ENCODE results near the gene COL25A1.

COL25A1 gene

DNA sequence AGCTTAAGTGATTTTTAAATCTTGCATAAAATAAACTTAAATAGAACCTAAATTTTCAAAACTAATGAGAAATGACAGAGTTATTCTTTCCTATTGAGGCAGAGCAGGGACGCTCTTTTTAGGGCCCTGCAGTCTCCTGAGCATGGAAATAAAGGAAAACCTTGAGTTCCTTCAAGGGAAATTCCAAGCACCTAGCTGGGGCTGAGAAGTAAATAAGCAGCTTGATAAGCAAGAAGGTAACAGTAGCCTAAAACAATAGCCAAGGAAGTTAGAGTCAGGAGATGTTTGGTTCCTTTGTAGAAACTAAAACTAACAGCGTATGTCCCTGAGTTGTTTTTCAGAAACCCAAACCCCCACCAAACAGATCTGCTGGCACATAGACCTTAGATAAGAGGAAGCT lies 174.6 kb downstream of the COL25A1 start:
- DNase-seq (ENCODE audit: low spot score), result no peak
- in situ Hi-C loops (cut with MboI; ENCODE audit: low sequenced_read_pairs, unreplicated experiment), result no loop called here
- TF ChIP-seq, protein P1, sequence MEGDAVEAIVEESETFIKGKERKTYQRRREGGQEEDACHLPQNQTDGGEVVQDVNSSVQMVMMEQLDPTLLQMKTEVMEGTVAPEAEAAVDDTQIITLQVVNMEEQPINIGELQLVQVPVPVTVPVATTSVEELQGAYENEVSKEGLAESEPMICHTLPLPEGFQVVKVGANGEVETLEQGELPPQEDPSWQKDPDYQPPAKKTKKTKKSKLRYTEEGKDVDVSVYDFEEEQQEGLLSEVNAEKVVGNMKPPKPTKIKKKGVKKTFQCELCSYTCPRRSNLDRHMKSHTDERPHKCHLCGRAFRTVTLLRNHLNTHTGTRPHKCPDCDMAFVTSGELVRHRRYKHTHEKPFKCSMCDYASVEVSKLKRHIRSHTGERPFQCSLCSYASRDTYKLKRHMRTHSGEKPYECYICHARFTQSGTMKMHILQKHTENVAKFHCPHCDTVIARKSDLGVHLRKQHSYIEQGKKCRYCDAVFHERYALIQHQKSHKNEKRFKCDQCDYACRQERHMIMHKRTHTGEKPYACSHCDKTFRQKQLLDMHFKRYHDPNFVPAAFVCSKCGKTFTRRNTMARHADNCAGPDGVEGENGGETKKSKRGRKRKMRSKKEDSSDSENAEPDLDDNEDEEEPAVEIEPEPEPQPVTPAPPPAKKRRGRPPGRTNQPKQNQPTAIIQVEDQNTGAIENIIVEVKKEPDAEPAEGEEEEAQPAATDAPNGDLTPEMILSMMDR (IDR thresholded peaks at IDR 0.05; ENCODE audit: borderline replicate concordance, control extremely low read depth, extremely low read depth, insufficient read depth, missing control alignments), result no peak

DNA sequence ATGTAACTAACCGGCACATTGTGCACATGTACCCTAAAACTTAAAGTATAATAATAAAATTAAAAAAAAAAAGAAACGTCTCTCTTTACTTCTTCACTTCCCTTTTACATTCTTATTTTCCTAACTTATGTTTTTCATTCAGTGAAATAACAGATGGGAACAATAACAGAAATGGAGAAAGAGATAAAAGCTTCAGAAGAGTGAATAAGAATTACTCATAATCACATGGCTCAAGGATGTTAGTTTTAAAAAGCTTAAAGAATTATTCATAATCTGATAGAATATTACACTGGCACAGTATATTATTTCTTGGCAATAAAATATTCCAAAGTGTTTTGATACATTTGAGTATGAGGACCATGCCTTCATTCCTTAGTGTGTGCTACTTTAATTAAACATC lies 175.6 kb downstream of the COL25A1 start:
- no peak for DNase-seq (ENCODE audit: low spot score)
- TF ChIP-seq, protein P1 (IDR thresholded peaks at IDR 0.05; ENCODE audit: borderline replicate concordance, control extremely low read depth, extremely low read depth, insufficient read depth, missing control alignments), result no peak
- in situ Hi-C loops (cut with MboI; ENCODE audit: low sequenced_read_pairs, unreplicated experiment), result no loop called here

DNA sequence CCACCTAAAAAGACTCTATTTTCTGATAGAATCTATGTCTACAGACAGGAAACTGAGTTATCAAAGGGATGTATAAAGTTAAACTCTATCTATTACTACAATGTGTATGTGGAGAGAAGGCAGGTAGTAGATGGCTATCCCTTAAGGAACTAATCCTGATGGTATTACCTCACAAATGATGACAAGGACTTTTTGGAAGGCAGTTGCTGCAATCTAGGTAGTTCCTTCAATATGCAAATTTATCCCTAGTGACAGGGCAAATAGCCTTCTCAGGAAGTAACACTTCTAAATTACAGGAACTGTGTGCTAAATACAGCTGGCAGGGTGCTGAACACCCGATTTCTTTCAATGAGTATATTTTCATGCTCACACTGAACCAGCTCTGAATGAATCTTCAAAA lies 177.4 kb downstream of the COL25A1 start:
- no peak for DNase-seq (ENCODE audit: low spot score)
- in situ Hi-C loops (cut with MboI; ENCODE audit: low sequenced_read_pairs, unreplicated experiment), result no loop called here
- TF ChIP-seq, protein P1 (IDR thresholded peaks at IDR 0.05; ENCODE audit: borderline replicate concordance, control extremely low read depth, extremely low read depth, insufficient read depth, missing control alignments), result no peak

DNA sequence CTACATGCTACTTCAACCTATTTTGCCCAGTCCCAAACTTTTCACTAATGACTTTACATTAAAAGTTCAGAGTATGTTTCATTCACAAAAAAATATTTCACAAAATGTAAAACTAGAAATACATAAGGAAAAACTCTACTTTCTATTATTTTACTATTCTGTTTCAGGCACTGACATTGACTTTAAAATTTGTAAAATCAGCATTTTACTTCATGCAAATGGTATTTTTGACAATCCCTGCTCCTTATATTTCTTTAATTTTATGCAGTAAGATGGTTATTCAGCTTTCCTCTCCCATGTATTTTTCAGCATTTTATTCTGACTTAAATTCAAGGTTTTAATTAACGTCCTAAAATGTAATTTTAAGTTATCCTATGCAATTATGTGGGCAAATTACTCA lies 178.5 kb downstream of the COL25A1 start:
- in situ Hi-C loops (cut with MboI; ENCODE audit: low sequenced_read_pairs, unreplicated experiment), result no loop called here
- TF ChIP-seq, protein P1 (IDR thresholded peaks at IDR 0.05; ENCODE audit: borderline replicate concordance, control extremely low read depth, extremely low read depth, insufficient read depth, missing control alignments), result no peak
- DNase-seq (ENCODE audit: low spot score), result no peak

DNA sequence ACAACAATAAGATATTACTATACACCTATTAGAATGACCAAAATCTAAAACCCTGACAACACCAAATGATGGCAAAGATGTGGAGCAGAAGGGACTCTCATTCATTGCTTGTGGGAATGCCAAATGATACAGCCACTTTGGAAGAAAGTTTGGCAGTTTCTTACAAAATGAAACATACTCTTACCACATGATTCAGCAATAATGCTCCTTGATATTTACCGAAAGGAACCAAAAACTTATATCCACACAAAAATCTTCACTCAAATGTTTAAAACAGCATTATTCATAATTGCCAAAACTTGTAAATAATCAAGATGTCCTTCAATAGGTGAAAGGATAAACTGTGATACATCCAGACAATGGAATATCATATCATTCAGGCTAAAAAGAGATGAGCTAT lies 180.9 kb downstream of the COL25A1 start:
- TF ChIP-seq, protein P1 (IDR thresholded peaks at IDR 0.05; ENCODE audit: borderline replicate concordance, control extremely low read depth, extremely low read depth, insufficient read depth, missing control alignments), result no peak
- in situ Hi-C loops (cut with MboI; ENCODE audit: low sequenced_read_pairs, unreplicated experiment), result no loop called here
- DNase-seq (ENCODE audit: low spot score), result no peak

DNA sequence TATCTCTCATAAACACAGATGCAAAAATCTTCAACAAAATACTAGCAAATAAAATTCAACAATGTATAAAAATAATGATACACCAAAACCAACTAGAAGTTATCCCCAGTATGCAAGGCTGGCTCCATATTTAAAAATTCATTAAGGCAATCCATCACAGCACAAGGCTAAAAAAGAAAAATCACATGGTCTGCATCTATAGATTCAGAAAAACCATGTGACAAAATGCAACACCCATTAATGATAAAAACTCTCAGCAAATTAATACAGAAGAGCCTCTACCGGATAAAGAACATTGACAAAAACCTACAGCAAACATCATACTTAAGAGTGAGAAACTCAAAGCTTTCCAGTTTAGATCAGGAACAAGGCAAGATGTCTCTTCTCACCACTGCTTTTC lies 182.6 kb downstream of the COL25A1 start:
- no peak for DNase-seq (ENCODE audit: low spot score)
- TF ChIP-seq, protein P1 (IDR thresholded peaks at IDR 0.05; ENCODE audit: borderline replicate concordance, control extremely low read depth, extremely low read depth, insufficient read depth, missing control alignments), result no peak
- in situ Hi-C loops (cut with MboI; ENCODE audit: low sequenced_read_pairs, unreplicated experiment), result no loop called here

DNA sequence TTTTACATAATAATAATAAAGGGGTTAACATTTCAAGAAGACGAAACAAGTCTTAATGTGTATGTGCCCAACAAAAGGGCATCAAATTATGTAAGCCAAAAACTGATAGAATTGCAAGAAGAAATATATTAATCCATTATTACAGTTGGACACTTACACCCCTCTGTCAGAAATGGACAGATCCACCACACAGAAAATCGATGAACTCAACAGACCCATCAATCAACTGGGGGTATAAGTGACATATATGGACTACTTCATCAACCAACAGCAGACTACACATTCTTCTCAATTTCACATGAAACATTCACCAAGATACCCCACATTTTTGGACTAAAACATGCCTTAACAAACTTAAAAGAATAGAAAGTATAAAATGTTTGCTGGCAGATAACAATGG lies 183.8 kb downstream of the COL25A1 start:
- DNase-seq (ENCODE audit: low spot score), result no peak
- in situ Hi-C loops (cut with MboI; ENCODE audit: low sequenced_read_pairs, unreplicated experiment), result no loop called here
- TF ChIP-seq, protein P1 (IDR thresholded peaks at IDR 0.05; ENCODE audit: borderline replicate concordance, control extremely low read depth, extremely low read depth, insufficient read depth, missing control alignments), result no peak

Measured in GM13976 (cell line).